ENCODE results near the gene TNRC6B. TPM values are rescaled to one million over a fixed set of nuclear protein-coding genes. Genes with fewer than 3 reads are reported as not detected.

TNRC6B gene
- polyA plus RNA-seq, 3 donors = 7.2 to 16.5 (median 11.8) TPM

DNA sequence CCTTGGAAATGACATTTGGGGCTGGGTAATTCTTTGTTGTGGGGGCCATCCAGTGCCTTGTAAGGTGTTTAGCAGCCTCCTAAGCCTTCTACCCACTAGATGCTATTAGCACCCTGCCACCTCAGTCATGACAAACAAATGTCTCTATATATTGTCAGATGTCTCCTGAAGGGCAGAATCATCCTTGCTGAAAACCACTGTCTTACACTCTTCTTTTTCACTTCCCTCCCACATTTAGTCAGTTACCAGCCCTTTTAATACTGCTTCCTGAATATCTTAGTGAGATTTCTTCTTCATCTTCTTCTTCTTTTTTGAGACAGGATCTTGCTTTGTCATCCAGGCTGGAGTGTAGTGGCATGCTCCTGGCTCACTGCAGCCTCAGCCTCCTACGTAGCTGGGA, 33.1 kb downstream of the TNRC6B start:
- H3K9me3 ChIP-seq (replicated peaks in 1 of 2; ENCODE audit: control insufficient read depth in 1 of 2, insufficient read depth in 1 of 2, low read length in 2 of 2) = no peaks in the 10 kb centered on the region
- Mint-ChIP-seq H3K27me3 (ENCODE audit: low read depth in 3 of 3) (peaks cover 0 to 2% (median 0%) of the 10 kb centered on the region in 3 donors), H3K27ac (peak overlapping the region; percentile 87 to 97 (median 93)), H3K4me1 (peaks cover 77% of the 10 kb centered on the region), H3K36me3 (peaks cover 1 to 18% of the 10 kb centered on the region in 2 donors), H3K4me3 (peak overlapping the region; percentile 56 to 77), H3K9me3 (no peaks in the 10 kb centered on the region)
- intact Hi-C loops (cut with micrococcal nuclease) = loop anchor here (5.0 kb wide), 1 partner anchor 34 kb away; the partner anchor contains the start of gene TNRC6B (in 2 of the 2)
- peaks cover 72 to 75% of the 10 kb centered on the region in 2 donors for H3K4me1 ChIP-seq (ENCODE audit: control insufficient read depth in 1 of 2, insufficient read depth in 2 of 2, low read length in 2 of 2)
- peak overlapping the region; percentile 65 for H3K4me2 ChIP-seq (replicated peaks; ENCODE audit: extremely low read depth, low read length, poor library complexity, severe bottlenecking)
- peak overlapping the region; percentile 59 for H3K9ac ChIP-seq (ENCODE audit: insufficient read depth, low read length, poor library complexity, severe bottlenecking)
- H3K4me3 ChIP-seq (replicated peaks in 1 of 3; ENCODE audit: low read depth in 2 of 3, low read length in 3 of 3) = peak overlapping the region in 1 of 3 experiments; percentile 51
- no peak overlapping the region for H2AFZ ChIP-seq (ENCODE audit: insufficient read depth, low read depth, low read length, poor library complexity, severe bottlenecking)
- WGBS (ENCODE audit: insufficient coverage) = 0% methylated on average over 1 of the region's 1 CpG
- H3K27ac ChIP-seq (ENCODE audit: low read depth in 1 of 2, low read length in 2 of 2) = peak overlapping the region; percentile 80 to 89
- peaks cover 88% of the 10 kb centered on the region for H3K79me2 ChIP-seq (ENCODE audit: insufficient read depth, low read length)
- no peaks in the 10 kb centered on the region for H3K36me3 ChIP-seq (replicated peaks in 1 of 2; ENCODE audit: control insufficient read depth in 1 of 2, insufficient read depth in 2 of 2, low read length in 2 of 2)
- no peaks in the 10 kb centered on the region for H3K27me3 ChIP-seq (ENCODE audit: control insufficient read depth in 2 of 2, insufficient read depth in 2 of 2, low read length in 2 of 2)
- peaks cover 49% of the 10 kb centered on the region for H4K20me1 ChIP-seq (ENCODE audit: insufficient read depth, low read length)
- DNase-seq = peak; percentile 58 to 76 (median 62)
- TF ChIP-seq, protein P1, sequence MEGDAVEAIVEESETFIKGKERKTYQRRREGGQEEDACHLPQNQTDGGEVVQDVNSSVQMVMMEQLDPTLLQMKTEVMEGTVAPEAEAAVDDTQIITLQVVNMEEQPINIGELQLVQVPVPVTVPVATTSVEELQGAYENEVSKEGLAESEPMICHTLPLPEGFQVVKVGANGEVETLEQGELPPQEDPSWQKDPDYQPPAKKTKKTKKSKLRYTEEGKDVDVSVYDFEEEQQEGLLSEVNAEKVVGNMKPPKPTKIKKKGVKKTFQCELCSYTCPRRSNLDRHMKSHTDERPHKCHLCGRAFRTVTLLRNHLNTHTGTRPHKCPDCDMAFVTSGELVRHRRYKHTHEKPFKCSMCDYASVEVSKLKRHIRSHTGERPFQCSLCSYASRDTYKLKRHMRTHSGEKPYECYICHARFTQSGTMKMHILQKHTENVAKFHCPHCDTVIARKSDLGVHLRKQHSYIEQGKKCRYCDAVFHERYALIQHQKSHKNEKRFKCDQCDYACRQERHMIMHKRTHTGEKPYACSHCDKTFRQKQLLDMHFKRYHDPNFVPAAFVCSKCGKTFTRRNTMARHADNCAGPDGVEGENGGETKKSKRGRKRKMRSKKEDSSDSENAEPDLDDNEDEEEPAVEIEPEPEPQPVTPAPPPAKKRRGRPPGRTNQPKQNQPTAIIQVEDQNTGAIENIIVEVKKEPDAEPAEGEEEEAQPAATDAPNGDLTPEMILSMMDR (IDR thresholded peaks at IDR 0.05) = no peak

DNA sequence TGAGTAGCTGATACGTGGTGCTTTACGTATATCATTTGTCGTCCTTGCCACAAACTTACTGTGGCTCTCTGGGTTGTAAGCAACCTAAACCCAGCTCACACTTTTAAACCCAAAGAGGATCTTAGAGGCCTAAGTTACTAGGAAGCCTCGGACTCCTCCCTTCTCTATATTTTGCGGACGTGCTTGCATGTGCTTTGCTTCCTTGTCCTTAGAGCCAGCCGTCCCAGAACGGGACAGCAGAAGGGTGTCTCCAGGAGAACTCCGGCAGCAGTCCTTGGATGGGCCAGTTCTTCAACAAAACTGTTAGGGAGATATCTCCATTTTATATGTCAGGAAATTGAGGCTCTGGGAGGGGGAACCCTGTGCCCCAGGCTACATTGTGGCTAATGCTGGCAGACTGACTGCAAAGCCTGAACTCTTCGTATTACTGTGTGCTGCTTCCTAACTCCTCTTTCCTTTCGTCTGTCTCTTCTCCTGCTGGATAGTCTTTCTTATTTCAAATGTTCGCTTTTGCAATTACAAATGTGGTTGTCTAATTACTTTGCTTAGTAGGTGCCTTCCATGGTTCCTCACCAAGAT, 33.8 kb downstream of the TNRC6B start:
- intact Hi-C loops (cut with micrococcal nuclease) = loop anchor here (5.0 kb wide), 1 partner anchor 34 kb away; the partner anchor contains the start of gene TNRC6B (in 2 of the 2)
- H3K27ac Mint-ChIP-seq = peak overlapping the region; percentile 87 to 97 (median 93)
- no peaks in the 10 kb centered on the region for H3K9me3 ChIP-seq (replicated peaks in 1 of 2; ENCODE audit: control insufficient read depth in 1 of 2, insufficient read depth in 1 of 2, low read length in 2 of 2)
- H3K27ac ChIP-seq (ENCODE audit: low read depth in 1 of 2, low read length in 2 of 2) = peak overlapping the region; percentile 80 to 89
- peaks cover 51% of the 10 kb centered on the region for H4K20me1 ChIP-seq (ENCODE audit: insufficient read depth, low read length)
- H3K27me3 ChIP-seq (ENCODE audit: control insufficient read depth in 2 of 2, insufficient read depth in 2 of 2, low read length in 2 of 2) = no peaks in the 10 kb centered on the region
- no peaks in the 10 kb centered on the region for H3K9me3 Mint-ChIP-seq
- 82% methylated on average over 3 of the region's 12 CpGs for WGBS (ENCODE audit: insufficient coverage)
- H3K36me3 ChIP-seq (replicated peaks in 1 of 2; ENCODE audit: control insufficient read depth in 1 of 2, insufficient read depth in 2 of 2, low read length in 2 of 2) = no peaks in the 10 kb centered on the region
- peak overlapping the region; percentile 59 for H3K9ac ChIP-seq (ENCODE audit: insufficient read depth, low read length, poor library complexity, severe bottlenecking)
- peak overlapping the region; percentile 65 for H3K4me2 ChIP-seq (replicated peaks; ENCODE audit: extremely low read depth, low read length, poor library complexity, severe bottlenecking)
- TF ChIP-seq, protein P1 (IDR thresholded peaks at IDR 0.05) = no peak
- H3K4me3 ChIP-seq (replicated peaks in 1 of 3; ENCODE audit: low read depth in 2 of 3, low read length in 3 of 3) = peak overlapping the region in 2 of 3 experiments; percentile 4 to 51
- peak; percentile 29 to 59 (median 40) for DNase-seq
- H3K4me1 ChIP-seq (ENCODE audit: control insufficient read depth in 1 of 2, insufficient read depth in 2 of 2, low read length in 2 of 2) = peaks cover 79 to 82% of the 10 kb centered on the region in 2 donors
- peak overlapping the region; percentile 41 for H2AFZ ChIP-seq (ENCODE audit: insufficient read depth, low read depth, low read length, poor library complexity, severe bottlenecking)
- peaks cover 0 to 2% (median 0%) of the 10 kb centered on the region in 3 donors for H3K27me3 Mint-ChIP-seq (ENCODE audit: low read depth in 3 of 3)
- H3K79me2 ChIP-seq (ENCODE audit: insufficient read depth, low read length) = peaks cover 88% of the 10 kb centered on the region
- peak overlapping the region; percentile 56 to 77 for H3K4me3 Mint-ChIP-seq
- peaks cover 85% of the 10 kb centered on the region for H3K4me1 Mint-ChIP-seq
- peaks cover 1 to 17% of the 10 kb centered on the region in 2 donors for H3K36me3 Mint-ChIP-seq
